Endothelial cell of umbilical vein (primary cell): Measurements from ENCODE around the gene MACROD2. TPM values are rescaled to one million over a fixed set of nuclear protein-coding genes. Genes with fewer than 3 reads are reported as not detected.

Experiments
- BruUV-seq: library from RNA; stranded (reverse); fragments of 400-500 nt; replicated peaks from 2 replicates; lab custom pipeline; 2021; lab: Mats Ljungman, UMichigan
- CTCF ChIA-PET: fragments of 300-600, 350-600 bp; sonication (Branson Sonifier 250); formaldehyde crosslinking; loops from one replicate; lab custom pipeline; 2021; ENCODE audit warnings: antibody characterized with exemption, inconsistent platforms; lab: Charles Lee
- POLR2A ChIA-PET: fragments of 300-600, 350-600 bp; sonication (Branson Sonifier 250); formaldehyde crosslinking; loops from one replicate; lab custom pipeline; 2021; ENCODE audit warnings: antibody characterized with exemption, inconsistent platforms; lab: Charles Lee
- DNase-seq: peaks from one replicate; pipeline ENCODE4 v3.0.0-alpha.2; 2011; ENCODE audit warnings: low read depth, low spot score
- FAIRE-seq: peaks from 2 replicates; lab custom pipeline; 2011; peaks lifted over from hg19 to GRCh38; lab: Jason Lieb, UNC
- H2AFZ ChIP-seq: 2 replicates; pipeline ENCODE4 v1.6.0; 2012; ENCODE audit warnings: low read depth, low read length, control low read depth, inconsistent platforms
- H3K27ac ChIP-seq: 2 replicates; pipeline ENCODE4 v1.5.1; 2011; ENCODE audit warnings: low read depth, mild to moderate bottlenecking, control low read depth, low read length, moderate library complexity; ENCODE audit not compliant: insufficient read depth
- H3K27me3 ChIP-seq, 2 experiments: 2 replicates each; pipeline versions ENCODE4 v1.6.0 to v1.6.1; 2011; ENCODE audit warnings: low read length in 2 of 2, mixed read lengths in 1 of 2; ENCODE audit not compliant: control insufficient read depth in 2 of 2, insufficient read depth in 2 of 2
- H3K36me3 ChIP-seq, 2 experiments: 2 replicates in 1 of 2; 3 replicates in 1 of 2; pipeline ENCODE4 v1.5.1; 2011; ENCODE audit warnings: low read length in 2 of 2, mild to moderate bottlenecking in 1 of 2, moderate library complexity in 1 of 2; ENCODE audit not compliant: control insufficient read depth in 2 of 2, insufficient read depth in 2 of 2; ENCODE audit errors: extremely low read depth in 1 of 2
- H3K4me1 ChIP-seq: 3 replicates; pipeline ENCODE4 v1.5.1; 2011; ENCODE audit warnings: mild to moderate bottlenecking, low read length; ENCODE audit not compliant: control insufficient read depth, insufficient read depth; ENCODE audit errors: extremely low read depth
- H3K4me2 ChIP-seq: 2 replicates; pipeline ENCODE4 v1.6.1; 2011; ENCODE audit warnings: low read length, control low read depth, mixed read lengths; ENCODE audit not compliant: insufficient read depth
- H3K4me3 ChIP-seq, 3 experiments: fragments of 200-600 bp in 1 of 3; sonication (generic), shearing (Covaris generic) in 1 of 3; replicated peaks in 1 of 3; 2 replicates each; pipeline ENCODE4 v1.5.1; 2011 to 2016; ENCODE audit warnings: control low read depth in 3 of 3, low read length in 3 of 3, mild to moderate bottlenecking in 2 of 3, inconsistent platforms in 1 of 3, low read depth in 1 of 3, moderate library complexity in 1 of 3; ENCODE audit not compliant: insufficient read depth in 1 of 3
- H3K79me2 ChIP-seq: 2 replicates; pipeline ENCODE4 v1.6.0; 2012; ENCODE audit warnings: low read length, inconsistent platforms; ENCODE audit not compliant: control insufficient read depth, insufficient read depth
- H3K9ac ChIP-seq: replicated peaks from 2 replicates; pipeline ENCODE3; 2011; ENCODE audit warnings: low read length, control low read depth; ENCODE audit not compliant: insufficient read depth; ENCODE audit errors: extremely low read depth
- H3K9me1 ChIP-seq: replicated peaks from 3 replicates; pipeline ENCODE4 v1.6.0; 2011; ENCODE audit warnings: mild to moderate bottlenecking, low read length; ENCODE audit not compliant: control insufficient read depth, insufficient read depth; ENCODE audit errors: extremely low read depth
- H3K9me3 ChIP-seq: replicated peaks from 2 replicates; pipeline ENCODE4 v1.5.1; 2012; ENCODE audit warnings: low read length, inconsistent platforms; ENCODE audit not compliant: control insufficient read depth, insufficient read depth
- H4K20me1 ChIP-seq: replicated peaks from 2 replicates; pipeline ENCODE3; 2011; ENCODE audit warnings: mild to moderate bottlenecking, low read length; ENCODE audit not compliant: control insufficient read depth, insufficient read depth; ENCODE audit errors: extremely low read depth
- CTCF ChIP-seq, 2 donors: IDR thresholded peaks; 1 replicate in 1 of 2; 2 replicates in 1 of 2; pipeline ENCODE4 v1.5.1; 2011; ENCODE audit warnings: low read length in 2 of 2, mild to moderate bottlenecking in 2 of 2, moderate library complexity in 2 of 2, control low read depth in 1 of 2, inconsistent platforms in 1 of 2, low read depth in 1 of 2; ENCODE audit not compliant: insufficient read depth in 1 of 2; ENCODE audit errors: extremely low read depth in 1 of 2
- EZH2 ChIP-seq: IDR thresholded peaks from 2 replicates; pipeline ENCODE4 v1.6.1; 2012; ENCODE audit warnings: borderline replicate concordance, low read depth, mild to moderate bottlenecking, moderate library complexity, low read length, inconsistent platforms; ENCODE audit not compliant: severe bottlenecking
- FOS ChIP-seq: IDR thresholded peaks from 2 replicates; pipeline ENCODE4 v1.6.1; 2011; ENCODE audit warnings: mild to moderate bottlenecking, low read length, moderate library complexity, borderline replicate concordance; ENCODE audit not compliant: insufficient read depth
- GATA2 ChIP-seq: IDR thresholded peaks from 2 replicates; pipeline ENCODE4 v1.7.0; 2011; ENCODE audit warnings: low read depth, mild to moderate bottlenecking, moderate library complexity, mixed read lengths, low read length; ENCODE audit not compliant: insufficient read length, insufficient read depth
- JUN ChIP-seq: IDR thresholded peaks from 2 replicates; pipeline ENCODE4 v1.6.1; 2011; ENCODE audit warnings: borderline replicate concordance, low read depth; ENCODE audit not compliant: insufficient read length, insufficient read depth
- MAX ChIP-seq: IDR thresholded peaks from 2 replicates; pipeline ENCODE4 v1.6.1; 2011; ENCODE audit not compliant: insufficient read depth, insufficient read length
- MYC ChIP-seq: IDR thresholded peaks from one replicate; pipeline ENCODE4 v1.6.1; 2011; ENCODE audit warnings: mild to moderate bottlenecking, low read depth, low read length
- POLR2A ChIP-seq: IDR thresholded peaks from 2 replicates; pipeline ENCODE4 v1.6.1; 2012; ENCODE audit warnings: low read depth, mild to moderate bottlenecking, control low read depth, low read length
- POLR2AphosphoS5 ChIP-seq: IDR thresholded peaks from 2 replicates; pipeline ENCODE4 v1.6.1; 2012; ENCODE audit warnings: low read depth, mild to moderate bottlenecking, control low read depth, low read length, moderate library complexity; ENCODE audit not compliant: insufficient read depth
- dilution Hi-C: fragments of 300-500 bp; cut with MboI; formaldehyde crosslinking; loops from one replicate; pipeline ENCODE4 v1.15.0; 2019; ENCODE audit warnings: low sequenced_read_pairs; ENCODE audit not compliant: extremely low pct_ligation_motif_present
- intact Hi-C: fragments of 100-400 bp; cut with micrococcal nuclease; formaldehyde crosslinking; loops from one replicate; pipeline ENCODE4 v1.10.0; 2022
- polyA plus RNA-seq, 4 experiments: library from polyadenylated mRNA; depleted of rRNA in 3 of 4; stranded (reverse) in 3 of 4; unstranded in 1 of 4; fragments of >200 nt; gene quantifications; 2 replicates each; pipeline versions ENCODE4 v1.2.1 to v1.2.3, GENCODE V29; 2011 to 2012; ENCODE audit warnings: missing spikeins in 1 of 4
- total RNA-seq: library from RNA; stranded (reverse); gene quantifications from 2 replicates; pipeline ENCODE4 v1.2.3, GENCODE V29; 2021

The MACROD2 gene
- total and polyA plus RNA-seq, 2 donors (not counting 3 experiments of a cell fraction or from before 2014, with no cell fraction given): 0.11 to 0.73 TPM

GRCh38 chr20:14113416-14113815 is 118.1 kb downstream of the MACROD2 start:
- DNase-seq (no peak), FAIRE-seq (no peak)
- TF ChIP-seq MAX (no peak), CTCF (IDR thresholded peaks at IDR 0.05; ENCODE audit: extremely low read depth in 1 of 2, insufficient read depth in 1 of 2, low read depth in 1 of 2, low read length in 2 of 2) (no peak), FOS (no peak), EZH2 (no peak), MYC (no peak), JUN (no peak), POLR2A (no peak), GATA2 (no peak), POLR2AphosphoS5 (no peak)
- H3K4me2 ChIP-seq: no peak overlapping the region
- H3K36me3 ChIP-seq: no peaks in the 10 kb centered on the region
- CTCF ChIA-PET: no interaction called here
- H3K4me1 ChIP-seq: no peaks in the 10 kb centered on the region
- dilution Hi-C loops (no loop called here), intact Hi-C loops (no loop called here)
- POLR2A ChIA-PET: no interaction called here
- no peaks in the 10 kb centered on the region for H3K9me3 ChIP-seq
- no peak overlapping the region for H3K9ac ChIP-seq
- no peaks in the 10 kb centered on the region for H3K27me3 ChIP-seq
- no peak overlapping the region for H3K27ac ChIP-seq
- H3K9me1 ChIP-seq: no peaks in the 10 kb centered on the region
- no peak overlapping the region for H3K4me3 ChIP-seq
- no TSS peak for BruUV-seq
- no peaks in the 10 kb centered on the region for H3K79me2 ChIP-seq
- H4K20me1 ChIP-seq: no peaks in the 10 kb centered on the region
- no peak overlapping the region for H2AFZ ChIP-seq
